ENCODE data around the gene PHTF2. TPM values are rescaled to one million over a fixed set of nuclear protein-coding genes. Genes with fewer than 3 reads are reported as not detected.

Gene PHTF2
- polyA plus RNA-seq, 1 of the 3 experiments (the other 2 are of a cell fraction): 21.2 TPM

DNA sequence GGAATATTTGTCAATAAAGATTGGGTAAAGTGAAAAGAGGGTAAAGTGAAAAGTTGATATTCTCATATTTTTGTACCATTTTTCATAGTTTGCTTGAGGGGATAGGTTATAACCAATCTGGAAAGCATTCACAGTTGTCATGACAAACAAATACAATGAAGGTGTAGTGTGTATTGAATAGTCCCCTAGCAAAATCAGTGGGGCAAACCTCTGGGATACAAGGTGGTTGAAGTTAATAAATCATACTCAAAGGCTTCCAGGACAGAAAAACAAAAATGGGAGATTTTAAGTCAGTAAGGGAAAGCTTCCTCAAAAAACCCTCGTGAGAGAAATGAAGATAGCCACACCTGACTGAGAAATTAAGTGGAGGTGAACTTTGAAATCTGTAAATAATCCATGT lies 39.4 kb downstream of the PHTF2 start:
- H3K9me2 ChIP-seq: no peaks in the 10 kb centered on the region
- ChIA-PET CTCF (no interaction called here), POLR2A (no interaction called here)
- H3K9ac ChIP-seq: no peak overlapping the region
- peaks cover 0 to 6% of the 10 kb centered on the region in 2 experiments; a peak in 3 of 4 replicates for H3K4me1 ChIP-seq (ENCODE audit: control insufficient read depth in 1 of 2, insufficient read depth in 2 of 2, low read depth in 1 of 2, low read length in 1 of 2)
- H3K79me2 ChIP-seq (ENCODE audit: insufficient read depth): peaks cover 33% of the 10 kb centered on the region
- TF ChIP-seq EZH2phosphoT487 (IDR thresholded peaks at IDR 0.05; ENCODE audit: borderline replicate concordance, low read depth): no peak
- TF ChIP-seq, protein P1, sequence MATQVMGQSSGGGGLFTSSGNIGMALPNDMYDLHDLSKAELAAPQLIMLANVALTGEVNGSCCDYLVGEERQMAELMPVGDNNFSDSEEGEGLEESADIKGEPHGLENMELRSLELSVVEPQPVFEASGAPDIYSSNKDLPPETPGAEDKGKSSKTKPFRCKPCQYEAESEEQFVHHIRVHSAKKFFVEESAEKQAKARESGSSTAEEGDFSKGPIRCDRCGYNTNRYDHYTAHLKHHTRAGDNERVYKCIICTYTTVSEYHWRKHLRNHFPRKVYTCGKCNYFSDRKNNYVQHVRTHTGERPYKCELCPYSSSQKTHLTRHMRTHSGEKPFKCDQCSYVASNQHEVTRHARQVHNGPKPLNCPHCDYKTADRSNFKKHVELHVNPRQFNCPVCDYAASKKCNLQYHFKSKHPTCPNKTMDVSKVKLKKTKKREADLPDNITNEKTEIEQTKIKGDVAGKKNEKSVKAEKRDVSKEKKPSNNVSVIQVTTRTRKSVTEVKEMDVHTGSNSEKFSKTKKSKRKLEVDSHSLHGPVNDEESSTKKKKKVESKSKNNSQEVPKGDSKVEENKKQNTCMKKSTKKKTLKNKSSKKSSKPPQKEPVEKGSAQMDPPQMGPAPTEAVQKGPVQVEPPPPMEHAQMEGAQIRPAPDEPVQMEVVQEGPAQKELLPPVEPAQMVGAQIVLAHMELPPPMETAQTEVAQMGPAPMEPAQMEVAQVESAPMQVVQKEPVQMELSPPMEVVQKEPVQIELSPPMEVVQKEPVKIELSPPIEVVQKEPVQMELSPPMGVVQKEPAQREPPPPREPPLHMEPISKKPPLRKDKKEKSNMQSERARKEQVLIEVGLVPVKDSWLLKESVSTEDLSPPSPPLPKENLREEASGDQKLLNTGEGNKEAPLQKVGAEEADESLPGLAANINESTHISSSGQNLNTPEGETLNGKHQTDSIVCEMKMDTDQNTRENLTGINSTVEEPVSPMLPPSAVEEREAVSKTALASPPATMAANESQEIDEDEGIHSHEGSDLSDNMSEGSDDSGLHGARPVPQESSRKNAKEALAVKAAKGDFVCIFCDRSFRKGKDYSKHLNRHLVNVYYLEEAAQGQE (IDR thresholded peaks at IDR 0.05; ENCODE audit: low read depth, low read length): no peak
- no peak for TF ChIP-seq FOXJ3 (CRISPR knock-in tag; IDR thresholded peaks at IDR 0.05)
- TF ChIP-seq RFX5 (IDR thresholded peaks at IDR 0.05; ENCODE audit: low read length): no peak
- TF ChIP-seq, protein P2, sequence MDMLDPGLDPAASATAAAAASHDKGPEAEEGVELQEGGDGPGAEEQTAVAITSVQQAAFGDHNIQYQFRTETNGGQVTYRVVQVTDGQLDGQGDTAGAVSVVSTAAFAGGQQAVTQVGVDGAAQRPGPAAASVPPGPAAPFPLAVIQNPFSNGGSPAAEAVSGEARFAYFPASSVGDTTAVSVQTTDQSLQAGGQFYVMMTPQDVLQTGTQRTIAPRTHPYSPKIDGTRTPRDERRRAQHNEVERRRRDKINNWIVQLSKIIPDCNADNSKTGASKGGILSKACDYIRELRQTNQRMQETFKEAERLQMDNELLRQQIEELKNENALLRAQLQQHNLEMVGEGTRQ (IDR thresholded peaks at IDR 0.05; ENCODE audit: borderline replicate concordance, low read depth, low read length): no peak
- no peak for TF ChIP-seq RAD21 (IDR thresholded peaks at IDR 0.05; ENCODE audit: low read length)
- no peak overlapping the region for H2AFZ ChIP-seq (ENCODE audit: low read depth)
- H3K27ac ChIP-seq (ENCODE audit: low read depth in 2 of 2, low read length in 1 of 2): no peak overlapping the region
- no peak overlapping the region for H3K4me2 ChIP-seq
- H4K20me1 ChIP-seq (ENCODE audit: insufficient read depth): no peaks in the 10 kb centered on the region
- peaks cover 5% of the 10 kb centered on the region for H3F3A ChIP-seq (replicated peaks; ENCODE audit: insufficient read depth)
- WGBS (ENCODE audit: low lambda C conversion rate): 92% methylated on average over 1 of the region's 1 CpG
- H3K9me3 ChIP-seq: no peaks in the 10 kb centered on the region
- H3K4me3 ChIP-seq (ENCODE audit: low read depth in 2 of 2, low read length in 1 of 2): no peak overlapping the region
- DNase-seq: no peak
- H3K36me3 ChIP-seq (replicated peaks in 1 of 2; ENCODE audit: control insufficient read depth in 1 of 2, insufficient read depth in 2 of 2, low read length in 1 of 2): peaks cover 0 to 4% of the 10 kb centered on the region in 2 experiments
- H3K27me3 ChIP-seq (ENCODE audit: insufficient read depth): no peaks in the 10 kb centered on the region

DNA sequence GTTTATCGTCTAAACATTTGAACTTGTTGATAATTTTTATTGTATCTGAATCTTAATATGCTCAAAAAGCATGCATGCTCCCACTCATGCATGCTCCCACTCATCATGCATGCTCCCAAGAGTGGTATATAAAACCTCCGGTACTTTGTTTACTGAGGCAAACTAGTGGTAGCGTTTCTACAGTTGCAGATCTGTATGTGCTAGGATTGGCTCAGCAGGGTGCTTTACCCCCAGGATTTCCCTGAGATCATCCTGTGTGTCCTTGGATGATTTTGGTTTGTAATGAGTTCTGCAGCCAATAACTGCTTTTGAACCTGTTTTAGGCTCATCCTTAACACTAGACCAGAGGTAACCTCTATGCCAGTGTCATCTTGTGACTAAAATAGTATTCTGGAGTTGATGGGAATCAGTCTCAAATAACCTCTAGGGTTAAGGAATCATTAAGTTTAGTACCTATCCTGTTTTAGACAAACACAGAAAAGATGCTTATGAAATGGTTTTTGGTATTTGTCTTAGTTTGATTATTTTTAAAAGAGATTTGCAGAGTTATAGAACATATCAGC lies 40.4 kb downstream of the PHTF2 start:
- H3K9me3 ChIP-seq: no peaks in the 10 kb centered on the region
- H2AFZ ChIP-seq (ENCODE audit: low read depth): no peak overlapping the region
- no peaks in the 10 kb centered on the region for H4K20me1 ChIP-seq (ENCODE audit: insufficient read depth)
- peaks cover 33% of the 10 kb centered on the region for H3K79me2 ChIP-seq (ENCODE audit: insufficient read depth)
- no peaks in the 10 kb centered on the region for H3K9me2 ChIP-seq
- H3F3A ChIP-seq (replicated peaks; ENCODE audit: insufficient read depth): peaks cover 5% of the 10 kb centered on the region
- ChIA-PET CTCF (no interaction called here), POLR2A (no interaction called here)
- no peaks in the 10 kb centered on the region for H3K27me3 ChIP-seq (ENCODE audit: insufficient read depth)
- no peak overlapping the region for H3K4me3 ChIP-seq (ENCODE audit: low read depth in 2 of 2, low read length in 1 of 2)
- H3K9ac ChIP-seq: no peak overlapping the region
- peaks cover 0 to 6% of the 10 kb centered on the region in 2 experiments; a peak in 3 of 4 replicates for H3K4me1 ChIP-seq (ENCODE audit: control insufficient read depth in 1 of 2, insufficient read depth in 2 of 2, low read depth in 1 of 2, low read length in 1 of 2)
- 74% methylated on average over 3 of the region's 3 CpGs for WGBS (ENCODE audit: low lambda C conversion rate)
- no peak for DNase-seq
- H3K36me3 ChIP-seq (replicated peaks in 1 of 2; ENCODE audit: control insufficient read depth in 1 of 2, insufficient read depth in 2 of 2, low read length in 1 of 2): peaks cover 0 to 4% of the 10 kb centered on the region in 2 experiments
- H3K27ac ChIP-seq (ENCODE audit: low read depth in 2 of 2, low read length in 1 of 2): no peak overlapping the region
- no peak overlapping the region for H3K4me2 ChIP-seq
- TF ChIP-seq RCOR1 (IDR thresholded peaks at IDR 0.05; ENCODE audit: low read length) (no peak), EP300 (IDR thresholded peaks at IDR 0.05; ENCODE audit: borderline replicate concordance in 1 of 2, low read depth in 1 of 2, low read length in 1 of 2) (no peak), POLR2AphosphoS5 (IDR thresholded peaks at IDR 0.05; ENCODE audit: low read depth, low read length) (no peak), MEF2A (IDR thresholded peaks at IDR 0.05; ENCODE audit: borderline replicate concordance, low read depth) (no peak), GABPA (IDR thresholded peaks at IDR 0.05; ENCODE audit: low read depth) (no peak), ELF1 (IDR thresholded peaks at IDR 0.05) (no peak), RXRA (IDR thresholded peaks at IDR 0.05; ENCODE audit: borderline replicate concordance, low read depth) (no peak), TCF12 (IDR thresholded peaks at IDR 0.05) (no peak), EZH2phosphoT487 (IDR thresholded peaks at IDR 0.05; ENCODE audit: borderline replicate concordance, low read depth) (no peak), FOSL2 (IDR thresholded peaks at IDR 0.05; ENCODE audit: borderline replicate concordance, low read depth) (no peak), RFX5 (IDR thresholded peaks at IDR 0.05; ENCODE audit: low read length) (no peak), NFIC (IDR thresholded peaks at IDR 0.05; ENCODE audit: borderline replicate concordance) (no peak), YY1 (IDR thresholded peaks at IDR 0.05; ENCODE audit: low read depth) (no peak)
- TF ChIP-seq, protein P3, sequence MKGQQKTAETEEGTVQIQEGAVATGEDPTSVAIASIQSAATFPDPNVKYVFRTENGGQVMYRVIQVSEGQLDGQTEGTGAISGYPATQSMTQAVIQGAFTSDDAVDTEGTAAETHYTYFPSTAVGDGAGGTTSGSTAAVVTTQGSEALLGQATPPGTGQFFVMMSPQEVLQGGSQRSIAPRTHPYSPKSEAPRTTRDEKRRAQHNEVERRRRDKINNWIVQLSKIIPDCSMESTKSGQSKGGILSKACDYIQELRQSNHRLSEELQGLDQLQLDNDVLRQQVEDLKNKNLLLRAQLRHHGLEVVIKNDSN (IDR thresholded peaks at IDR 0.05; ENCODE audit: borderline replicate concordance, low read depth): no peak
- TF ChIP-seq, protein P2 (IDR thresholded peaks at IDR 0.05; ENCODE audit: borderline replicate concordance, low read depth, low read length): no peak
- TF ChIP-seq, protein P4, sequence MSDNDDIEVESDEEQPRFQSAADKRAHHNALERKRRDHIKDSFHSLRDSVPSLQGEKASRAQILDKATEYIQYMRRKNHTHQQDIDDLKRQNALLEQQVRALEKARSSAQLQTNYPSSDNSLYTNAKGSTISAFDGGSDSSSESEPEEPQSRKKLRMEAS (IDR thresholded peaks at IDR 0.05; ENCODE audit: low read depth): no peak
- TF ChIP-seq, protein P5, sequence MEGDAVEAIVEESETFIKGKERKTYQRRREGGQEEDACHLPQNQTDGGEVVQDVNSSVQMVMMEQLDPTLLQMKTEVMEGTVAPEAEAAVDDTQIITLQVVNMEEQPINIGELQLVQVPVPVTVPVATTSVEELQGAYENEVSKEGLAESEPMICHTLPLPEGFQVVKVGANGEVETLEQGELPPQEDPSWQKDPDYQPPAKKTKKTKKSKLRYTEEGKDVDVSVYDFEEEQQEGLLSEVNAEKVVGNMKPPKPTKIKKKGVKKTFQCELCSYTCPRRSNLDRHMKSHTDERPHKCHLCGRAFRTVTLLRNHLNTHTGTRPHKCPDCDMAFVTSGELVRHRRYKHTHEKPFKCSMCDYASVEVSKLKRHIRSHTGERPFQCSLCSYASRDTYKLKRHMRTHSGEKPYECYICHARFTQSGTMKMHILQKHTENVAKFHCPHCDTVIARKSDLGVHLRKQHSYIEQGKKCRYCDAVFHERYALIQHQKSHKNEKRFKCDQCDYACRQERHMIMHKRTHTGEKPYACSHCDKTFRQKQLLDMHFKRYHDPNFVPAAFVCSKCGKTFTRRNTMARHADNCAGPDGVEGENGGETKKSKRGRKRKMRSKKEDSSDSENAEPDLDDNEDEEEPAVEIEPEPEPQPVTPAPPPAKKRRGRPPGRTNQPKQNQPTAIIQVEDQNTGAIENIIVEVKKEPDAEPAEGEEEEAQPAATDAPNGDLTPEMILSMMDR (IDR thresholded peaks at IDR 0.05): no peak
